ENCODE measurements around the gene ADCK1. TPM values are rescaled to one million over a fixed set of nuclear protein-coding genes. Genes with fewer than 3 reads are reported as not detected.
"Not testable (repeated sequence)": the region's sequence is repeated elsewhere in the genome, so short reads cannot be mapped to it uniquely, and the experiment has no call there.

ADCK1 gene
- total RNA-seq, 1 donor from 2014 or later = 7.7 TPM

DNA sequence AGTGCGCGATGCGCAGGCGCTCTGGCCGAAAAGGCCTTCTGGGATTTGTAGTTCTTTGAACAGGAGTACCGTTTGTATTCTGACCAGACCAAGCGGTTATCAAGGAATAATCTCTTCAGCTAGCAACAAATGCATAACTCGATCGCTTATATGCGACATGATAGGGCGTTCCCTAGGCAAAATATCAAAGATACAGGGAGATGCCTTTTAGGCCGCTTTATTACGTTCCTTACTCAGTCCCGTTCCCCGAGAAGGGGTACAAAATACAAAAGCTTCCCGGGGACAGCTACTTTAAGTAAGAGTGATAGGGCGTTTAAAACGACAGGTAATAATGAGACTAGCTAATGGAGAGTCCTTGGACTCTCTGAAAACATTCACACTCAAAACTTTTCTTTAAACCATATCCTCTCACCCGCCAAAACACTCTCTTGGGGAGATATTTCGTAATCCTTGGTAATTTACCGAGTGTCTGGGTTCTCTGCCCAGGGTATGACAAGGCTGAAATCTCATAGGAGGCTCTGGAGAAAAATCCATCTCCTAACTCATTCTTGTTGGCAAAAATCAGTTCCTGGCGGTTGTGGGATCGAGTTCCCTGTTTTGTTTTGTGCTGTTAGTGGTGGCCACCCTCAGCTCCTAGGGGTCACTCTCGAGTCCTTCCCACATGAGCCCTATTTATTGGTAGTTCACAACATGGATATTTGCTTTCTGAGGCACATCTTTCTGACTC is 38.5 kb upstream of the ADCK1 start:
- no peak for DNase-seq (ENCODE audit: low spot score)
- TF ChIP-seq, protein P1, sequence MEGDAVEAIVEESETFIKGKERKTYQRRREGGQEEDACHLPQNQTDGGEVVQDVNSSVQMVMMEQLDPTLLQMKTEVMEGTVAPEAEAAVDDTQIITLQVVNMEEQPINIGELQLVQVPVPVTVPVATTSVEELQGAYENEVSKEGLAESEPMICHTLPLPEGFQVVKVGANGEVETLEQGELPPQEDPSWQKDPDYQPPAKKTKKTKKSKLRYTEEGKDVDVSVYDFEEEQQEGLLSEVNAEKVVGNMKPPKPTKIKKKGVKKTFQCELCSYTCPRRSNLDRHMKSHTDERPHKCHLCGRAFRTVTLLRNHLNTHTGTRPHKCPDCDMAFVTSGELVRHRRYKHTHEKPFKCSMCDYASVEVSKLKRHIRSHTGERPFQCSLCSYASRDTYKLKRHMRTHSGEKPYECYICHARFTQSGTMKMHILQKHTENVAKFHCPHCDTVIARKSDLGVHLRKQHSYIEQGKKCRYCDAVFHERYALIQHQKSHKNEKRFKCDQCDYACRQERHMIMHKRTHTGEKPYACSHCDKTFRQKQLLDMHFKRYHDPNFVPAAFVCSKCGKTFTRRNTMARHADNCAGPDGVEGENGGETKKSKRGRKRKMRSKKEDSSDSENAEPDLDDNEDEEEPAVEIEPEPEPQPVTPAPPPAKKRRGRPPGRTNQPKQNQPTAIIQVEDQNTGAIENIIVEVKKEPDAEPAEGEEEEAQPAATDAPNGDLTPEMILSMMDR (IDR thresholded peaks at IDR 0.05) = peak; percentile 55
- Mint-ChIP-seq H3K9me3 (ENCODE audit: low read depth) (no peaks in the 10 kb centered on the region), H3K4me3 (ENCODE audit: unreplicated experiment) (peak overlapping the region; percentile 95), H3K27ac (ENCODE audit: unreplicated experiment) (peak overlapping the region; percentile 99), H3K36me3 (ENCODE audit: low read depth) (peaks cover 2% of the 10 kb centered on the region), H3K4me1 (ENCODE audit: low read depth) (peaks cover 34% of the 10 kb centered on the region), H3K27me3 (ENCODE audit: low read depth) (no peaks in the 10 kb centered on the region)

GRCh38 chr14:77763316-77763715 is 36.6 kb upstream of the ADCK1 start:
- Mint-ChIP-seq H3K4me1 (ENCODE audit: low read depth) (peaks cover 26% of the 10 kb centered on the region), H3K27ac (ENCODE audit: unreplicated experiment) (no peak overlapping the region), H3K36me3 (ENCODE audit: low read depth) (peaks cover 2% of the 10 kb centered on the region), H3K4me3 (ENCODE audit: unreplicated experiment) (no peak overlapping the region), H3K27me3 (ENCODE audit: low read depth) (no peaks in the 10 kb centered on the region), H3K9me3 (ENCODE audit: low read depth) (no peaks in the 10 kb centered on the region)
- TF ChIP-seq, protein P1 (IDR thresholded peaks at IDR 0.05) = no peak
- no peak for DNase-seq (ENCODE audit: low spot score)

DNA sequence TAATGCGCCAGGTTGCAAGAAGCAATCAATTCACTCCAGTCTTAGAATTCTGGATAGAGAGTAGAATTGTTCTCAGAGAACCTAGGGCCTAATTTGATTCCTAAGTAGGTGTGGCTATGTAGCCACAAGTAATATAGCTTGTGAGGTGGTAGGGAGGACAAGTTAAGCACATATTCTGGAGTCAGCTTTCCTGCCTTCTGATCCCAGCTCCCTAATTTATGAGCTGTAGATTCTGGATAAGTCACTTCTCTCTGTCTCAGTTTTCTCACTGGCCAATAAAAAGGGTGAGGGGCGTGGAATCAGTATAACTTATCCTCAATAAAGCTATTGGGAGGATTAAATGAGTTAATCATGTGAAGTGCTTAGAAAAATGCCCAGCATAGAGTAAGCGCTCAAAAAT is 35.9 kb upstream of the ADCK1 start:
- no peaks in the 10 kb centered on the region for H3K27me3 Mint-ChIP-seq (ENCODE audit: low read depth)
- H3K4me1 Mint-ChIP-seq (ENCODE audit: low read depth) = peaks cover 20% of the 10 kb centered on the region
- no peak overlapping the region for H3K27ac Mint-ChIP-seq (ENCODE audit: unreplicated experiment)
- peaks cover 2% of the 10 kb centered on the region for H3K36me3 Mint-ChIP-seq (ENCODE audit: low read depth)
- no peak for DNase-seq (ENCODE audit: low spot score)
- no peak overlapping the region for H3K4me3 Mint-ChIP-seq (ENCODE audit: unreplicated experiment)
- TF ChIP-seq, protein P1 (IDR thresholded peaks at IDR 0.05) = no peak
- H3K9me3 Mint-ChIP-seq (ENCODE audit: low read depth) = no peaks in the 10 kb centered on the region

- H3K4me3 Mint-ChIP-seq (ENCODE audit: unreplicated experiment); H3K27ac Mint-ChIP-seq (ENCODE audit: unreplicated experiment): not testable (repeated sequence)
Observed at GRCh38 chr14:77768442-77769069, 31.4 kb upstream of the ADCK1 start.

GRCh38 chr14:77773966-77774365 is 25.9 kb upstream of the ADCK1 start:
- H3K27me3 Mint-ChIP-seq (ENCODE audit: low read depth); H3K4me3 Mint-ChIP-seq (ENCODE audit: unreplicated experiment); H3K9me3 Mint-ChIP-seq (ENCODE audit: low read depth): not testable (repeated sequence)

More at GRCh38 chr14:77768442-77769069, 31.4 kb upstream of the ADCK1 start:
- H3K9me3 Mint-ChIP-seq (ENCODE audit: low read depth); H3K27me3 Mint-ChIP-seq (ENCODE audit: low read depth); H3K36me3 Mint-ChIP-seq (ENCODE audit: low read depth); DNase-seq (ENCODE audit: low spot score); H3K4me1 Mint-ChIP-seq (ENCODE audit: low read depth): not testable (repeated sequence)

DNA sequence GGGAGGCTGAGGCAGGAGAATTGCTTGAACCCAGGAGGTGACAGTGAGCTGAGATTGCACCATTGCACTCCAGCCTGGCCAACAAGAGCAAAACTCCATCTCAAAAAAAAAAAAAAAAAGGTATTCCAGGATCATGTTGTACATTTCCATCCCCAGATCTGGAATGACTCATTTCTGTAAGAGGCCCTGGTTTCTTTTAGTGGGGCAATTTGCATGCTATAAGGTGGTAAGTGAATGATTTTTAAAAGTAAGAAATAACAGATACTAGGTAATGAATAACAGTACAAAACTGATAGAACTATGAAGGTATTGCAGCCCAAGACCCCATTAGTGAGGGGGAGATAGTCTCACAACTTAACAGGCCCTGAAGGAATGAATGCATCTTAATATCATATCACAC is 17.7 kb upstream of the ADCK1 start:
- Mint-ChIP-seq H3K27ac (ENCODE audit: unreplicated experiment) (no peak overlapping the region), H3K9me3 (ENCODE audit: low read depth) (no peaks in the 10 kb centered on the region), H3K27me3 (ENCODE audit: low read depth) (peaks cover 2% of the 10 kb centered on the region), H3K36me3 (ENCODE audit: low read depth) (no peaks in the 10 kb centered on the region), H3K4me1 (ENCODE audit: low read depth) (no peaks in the 10 kb centered on the region), H3K4me3 (ENCODE audit: unreplicated experiment) (no peak overlapping the region)
- TF ChIP-seq, protein P1 (IDR thresholded peaks at IDR 0.05) = no peak
- no peak for DNase-seq (ENCODE audit: low spot score)

More at GRCh38 chr14:77773966-77774365, 25.9 kb upstream of the ADCK1 start:
- H3K27ac Mint-ChIP-seq (ENCODE audit: unreplicated experiment); H3K36me3 Mint-ChIP-seq (ENCODE audit: low read depth); DNase-seq (ENCODE audit: low spot score); H3K4me1 Mint-ChIP-seq (ENCODE audit: low read depth): not testable (repeated sequence)
